ENCODE results near the gene NEFH.

- TF ChIP-seq ZBTB33 (IDR thresholded peaks at IDR 0.05; ENCODE audit: extremely low read depth, insufficient replicate concordance, low read length) (no peak), POLR2AphosphoS5 (IDR thresholded peaks at IDR 0.05; ENCODE audit: low read depth, low read length) (no peak), CTCF (IDR thresholded peaks at IDR 0.05 in 2 of 3, conservative IDR thresholded peaks at IDR 0.05 in 1 of 3; ENCODE audit: borderline replicate concordance in 1 of 3, insufficient read depth in 1 of 3, low read depth in 2 of 3, low read length in 2 of 3) (no peak), POLR2A (IDR thresholded peaks at IDR 0.05; ENCODE audit: borderline replicate concordance, extremely low read depth, insufficient read depth, insufficient read length) (no peak), EZH2phosphoT487 (IDR thresholded peaks at IDR 0.05; ENCODE audit: borderline replicate concordance) (no peak), SP1 (IDR thresholded peaks at IDR 0.05; ENCODE audit: low read depth) (no peak), JUND (IDR thresholded peaks at IDR 0.05) (no peak), EZH2 (IDR thresholded peaks at IDR 0.05) (no peak), YY1 (IDR thresholded peaks at IDR 0.05; ENCODE audit: extremely low read depth, insufficient replicate concordance, low read depth, low read length) (no peak)
These were observed 37.0 kb upstream of the NEFH start for GRCh38 chr22:29442976-29443375.
